T-helper 2 cell treated with Interferon-gamma antibody and Interleukin-4, amounts not matched to agents 5 μg/mL and 100 μg/mL, for 36 hours (primary cell): ENCODE data around the gene HS6ST2.
"Not testable (repeated sequence)": the region's sequence is repeated elsewhere in the genome, so short reads cannot be mapped to it uniquely, and the experiment has no call there.

Experiments used
- DNase-seq: peaks from one replicate; pipeline ENCODE4 v3.0.0; 2021; ENCODE audit warnings: low spot score
- H3K27ac Mint-ChIP-seq: one replicate; pipeline ENCODE4 v1.8.0; 2021; ENCODE audit warnings: mild to moderate bottlenecking, mixed read lengths
- H3K27me3 Mint-ChIP-seq: one replicate; pipeline ENCODE4 v1.8.0; 2021; ENCODE audit warnings: low read depth, mixed read lengths
- H3K36me3 Mint-ChIP-seq: one replicate; pipeline ENCODE4 v1.8.0; 2021; ENCODE audit warnings: low read depth, mixed read lengths
- H3K4me1 Mint-ChIP-seq: one replicate; pipeline ENCODE4 v1.8.0; 2021; ENCODE audit warnings: low read depth, mixed read lengths
- H3K4me3 Mint-ChIP-seq: one replicate; pipeline ENCODE4 v1.8.0; 2022; ENCODE audit warnings: mild to moderate bottlenecking, moderate library complexity, mixed read lengths
- H3K9me3 Mint-ChIP-seq: one replicate; pipeline ENCODE4 v1.8.0; 2021; ENCODE audit warnings: mixed read lengths

Gene HS6ST2

GRCh38 chrX:132958091-132958703 is at the start of gene HS6ST2:
HS6ST2 (minus strand) TSS chrX:132958629.
- Mint-ChIP-seq H3K9me3 (no peaks in the 10 kb centered on the region), H3K4me1 (no peaks in the 10 kb centered on the region), H3K4me3 (peak within 1 kb of the TSS; percentile 64), H3K36me3 (no peaks in the 10 kb centered on the region), H3K27ac (no peak within 1 kb of the TSS), H3K27me3 (peaks cover 44% of the 10 kb centered on the region)
- DNase-seq = no peak

- Mint-ChIP-seq H3K4me1 (no peaks in the 10 kb centered on the region), H3K4me3 (no peak overlapping the region), H3K36me3 (no peaks in the 10 kb centered on the region), H3K27ac (no peak overlapping the region), H3K9me3 (no peaks in the 10 kb centered on the region), H3K27me3 (no peaks in the 10 kb centered on the region)
- DNase-seq = no peak
Measured at GRCh38 chrX:133007458-133007857, 49.0 kb upstream of the HS6ST2 start.

- Mint-ChIP-seq H3K27me3 (no peaks in the 10 kb centered on the region), H3K4me1 (no peaks in the 10 kb centered on the region), H3K4me3 (no peak overlapping the region), H3K36me3 (no peaks in the 10 kb centered on the region), H3K27ac (no peak overlapping the region), H3K9me3 (no peaks in the 10 kb centered on the region)
- no peak for DNase-seq
Measured at GRCh38 chrX:133005616-133006015, 47.2 kb upstream of the HS6ST2 start.

- no peak overlapping the region for H3K27ac Mint-ChIP-seq
- no peak overlapping the region for H3K4me3 Mint-ChIP-seq
- no peaks in the 10 kb centered on the region for H3K27me3 Mint-ChIP-seq
- H3K4me1 Mint-ChIP-seq = no peaks in the 10 kb centered on the region
- no peaks in the 10 kb centered on the region for H3K9me3 Mint-ChIP-seq
- H3K36me3 Mint-ChIP-seq = no peaks in the 10 kb centered on the region
- no peak for DNase-seq
Measured at GRCh38 chrX:133005042-133005441, 46.6 kb upstream of the HS6ST2 start.

GRCh38 chrX:132999209-132999608 is 40.8 kb upstream of the HS6ST2 start:
- Mint-ChIP-seq H3K4me3 (no peak overlapping the region), H3K9me3 (no peaks in the 10 kb centered on the region), H3K27ac (no peak overlapping the region), H3K36me3 (no peaks in the 10 kb centered on the region), H3K27me3 (no peaks in the 10 kb centered on the region), H3K4me1 (no peaks in the 10 kb centered on the region)
- no peak for DNase-seq

- H3K4me3 Mint-ChIP-seq = no peak overlapping the region
- H3K36me3 Mint-ChIP-seq = no peaks in the 10 kb centered on the region
- no peaks in the 10 kb centered on the region for H3K4me1 Mint-ChIP-seq
- no peaks in the 10 kb centered on the region for H3K9me3 Mint-ChIP-seq
- H3K27ac Mint-ChIP-seq = no peak overlapping the region
- H3K27me3 Mint-ChIP-seq = no peaks in the 10 kb centered on the region
- no peak for DNase-seq
Measured at GRCh38 chrX:132990835-132991234, 32.4 kb upstream of the HS6ST2 start.

GRCh38 chrX:132986556-132986955 is 28.1 kb upstream of the HS6ST2 start:
- Mint-ChIP-seq H3K4me1 (no peaks in the 10 kb centered on the region), H3K27ac (no peak overlapping the region), H3K36me3 (no peaks in the 10 kb centered on the region), H3K27me3 (peaks cover 2% of the 10 kb centered on the region), H3K4me3 (no peak overlapping the region), H3K9me3 (no peaks in the 10 kb centered on the region)
- DNase-seq = no peak

GRCh38 chrX:132984058-132984650 is 25.7 kb upstream of the HS6ST2 start:
- no peaks in the 10 kb centered on the region for H3K4me1 Mint-ChIP-seq

GRCh38 chrX:132983496-132983895 is 25.1 kb upstream of the HS6ST2 start:
- Mint-ChIP-seq H3K27me3 (peaks cover 2% of the 10 kb centered on the region), H3K4me3 (no peak overlapping the region), H3K36me3 (no peaks in the 10 kb centered on the region), H3K9me3 (no peaks in the 10 kb centered on the region), H3K27ac (no peak overlapping the region), H3K4me1 (no peaks in the 10 kb centered on the region)
- DNase-seq = no peak

More at GRCh38 chrX:132984058-132984650, 25.7 kb upstream of the HS6ST2 start:
- no peak overlapping the region for H3K27ac Mint-ChIP-seq
- no peaks in the 10 kb centered on the region for H3K36me3 Mint-ChIP-seq
- no peak overlapping the region for H3K4me3 Mint-ChIP-seq
- peaks cover 2% of the 10 kb centered on the region for H3K27me3 Mint-ChIP-seq
- DNase-seq = no peak
- H3K9me3 Mint-ChIP-seq = no peaks in the 10 kb centered on the region

GRCh38 chrX:132980035-132980434 is 21.6 kb upstream of the HS6ST2 start:
- H3K27ac Mint-ChIP-seq, H3K27me3 Mint-ChIP-seq, H3K4me1 Mint-ChIP-seq, H3K4me3 Mint-ChIP-seq, H3K9me3 Mint-ChIP-seq, H3K36me3 Mint-ChIP-seq, DNase-seq: not testable (repeated sequence)

- Mint-ChIP-seq H3K36me3 (no peaks in the 10 kb centered on the region), H3K4me3 (no peak overlapping the region), H3K9me3 (no peaks in the 10 kb centered on the region), H3K4me1 (no peaks in the 10 kb centered on the region), H3K27me3 (peaks cover 4% of the 10 kb centered on the region), H3K27ac (no peak overlapping the region)
- no peak for DNase-seq
Measured at GRCh38 chrX:132968296-132968949, 10.0 kb upstream of the HS6ST2 start.

GRCh38 chrX:132967049-132967448 is 8.6 kb upstream of the HS6ST2 start:
- Mint-ChIP-seq H3K27ac (no peak overlapping the region), H3K36me3 (no peaks in the 10 kb centered on the region), H3K4me1 (no peaks in the 10 kb centered on the region), H3K27me3 (peaks cover 4% of the 10 kb centered on the region), H3K9me3 (no peaks in the 10 kb centered on the region), H3K4me3 (no peak overlapping the region)
- DNase-seq = no peak

- no peak overlapping the region for H3K4me3 Mint-ChIP-seq
- no peaks in the 10 kb centered on the region for H3K4me1 Mint-ChIP-seq
- no peaks in the 10 kb centered on the region for H3K9me3 Mint-ChIP-seq
- no peak for DNase-seq
- H3K36me3 Mint-ChIP-seq = no peaks in the 10 kb centered on the region
- H3K27ac Mint-ChIP-seq = no peak overlapping the region
- H3K27me3 Mint-ChIP-seq = peaks cover 4% of the 10 kb centered on the region
Measured at GRCh38 chrX:132965461-132965860, 7.0 kb upstream of the HS6ST2 start.

- no peak overlapping the region for H3K4me3 Mint-ChIP-seq
- DNase-seq = no peak
- no peak overlapping the region for H3K27ac Mint-ChIP-seq
- no peaks in the 10 kb centered on the region for H3K4me1 Mint-ChIP-seq
- no peaks in the 10 kb centered on the region for H3K36me3 Mint-ChIP-seq
- no peaks in the 10 kb centered on the region for H3K9me3 Mint-ChIP-seq
- H3K27me3 Mint-ChIP-seq = peaks cover 26% of the 10 kb centered on the region
Measured at GRCh38 chrX:132961511-132961910, 3.1 kb upstream of the HS6ST2 start.
